GM23248 (cell line): ENCODE measurements around the gene ZNF592.

ENCODE experiments used
- EZH2 ChIP-seq: fragments of 200-600 bp; sonication (generic); IDR thresholded peaks from 2 replicates; pipeline ENCODE4 v1.6.1; 2018; ENCODE audit warnings: antibody characterized with exemption, mild to moderate bottlenecking; ENCODE audit not compliant: insufficient read depth, poor library complexity, severe bottlenecking
- EZH2phosphoT487 ChIP-seq: fragments of 200-600 bp; sonication (generic); IDR thresholded peaks from 2 replicates; pipeline ENCODE4 v1.6.1; 2018; ENCODE audit warnings: antibody characterized with exemption, moderate library complexity, mild to moderate bottlenecking, low read depth; ENCODE audit not compliant: insufficient read depth

DNA sequence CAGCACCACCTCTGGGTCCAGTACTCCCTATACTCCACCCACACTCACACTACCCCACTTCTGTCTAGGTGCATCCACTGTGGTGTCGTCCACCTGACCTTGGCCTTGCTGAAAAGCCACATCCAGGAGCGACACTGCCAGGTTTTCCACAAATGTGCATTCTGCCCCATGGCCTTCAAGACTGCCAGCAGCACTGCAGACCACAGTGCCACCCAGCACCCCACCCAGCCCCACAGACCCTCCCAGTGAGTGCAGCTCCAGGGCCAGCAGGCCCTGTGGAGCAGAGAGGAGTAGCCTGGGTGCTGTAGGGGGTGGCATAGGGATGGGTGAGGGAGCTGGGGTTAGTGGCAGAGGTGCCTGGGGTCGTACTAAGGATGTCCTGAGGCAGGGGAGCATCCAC is 49.4 kb downstream of the ZNF592 start:
- TF ChIP-seq EZH2 (no peak), EZH2phosphoT487 (no peak)
